HEK293 (cell line): ENCODE data around the gene LRRC2.

Experiments used
- ZNF133 ChIP-seq: fragments of 450-650 bp; formaldehyde crosslinking; IDR thresholded peaks from 2 replicates; pipeline ENCODE4 v1.5.1; 2016; ENCODE audit warnings: missing biosample characterization, missing genetic modification characterization
- ZNF140 ChIP-seq: fragments of 450-650 bp; formaldehyde crosslinking; IDR thresholded peaks from 2 replicates; pipeline ENCODE4 v1.5.1; 2016; ENCODE audit warnings: missing biosample characterization, missing genetic modification characterization
- ZNF274 ChIP-seq, 2 experiments: fragments of 200-500 bp in 1 of 2; fragments of 450-650 bp in 1 of 2; sonication (Bioruptor generic) in 1 of 2; formaldehyde crosslinking in 1 of 2; IDR thresholded peaks; 2 replicates each; pipeline versions ENCODE4 v1.5.1 to v1.6.1; 2014 to 2016; ENCODE audit warnings: borderline replicate concordance in 1 of 2, inconsistent platforms in 1 of 2, low read length in 1 of 2, missing biosample characterization in 1 of 2, missing genetic modification characterization in 1 of 2

GRCh38 chr3:46595819-46596314 lies 29.8 kb upstream of the LRRC2 start:
- TF ChIP-seq ZNF274 (IDR thresholded peaks at IDR 0.05; ENCODE audit: low read length) (no peak), ZNF274 (tag by site-specific recombination; IDR thresholded peaks at IDR 0.05; ENCODE audit: borderline replicate concordance) (no peak), ZNF133 (tag by site-specific recombination) (no peak), ZNF140 (tag by site-specific recombination) (no peak)
